GM18858 (cell line): Measurements from ENCODE around the gene MICALL1.
"Not testable (repeated sequence)": the region's sequence is repeated elsewhere in the genome, so short reads cannot be mapped to it uniquely, and the experiment has no call there.

Experiments used
- ATAC-seq: cut with Tn5 transposase; IDR thresholded peaks from one replicate; pipeline ENCODE4 v1.9.1; 2021; ENCODE audit not compliant: unreplicated experiment

MICALL1 gene

DNA sequence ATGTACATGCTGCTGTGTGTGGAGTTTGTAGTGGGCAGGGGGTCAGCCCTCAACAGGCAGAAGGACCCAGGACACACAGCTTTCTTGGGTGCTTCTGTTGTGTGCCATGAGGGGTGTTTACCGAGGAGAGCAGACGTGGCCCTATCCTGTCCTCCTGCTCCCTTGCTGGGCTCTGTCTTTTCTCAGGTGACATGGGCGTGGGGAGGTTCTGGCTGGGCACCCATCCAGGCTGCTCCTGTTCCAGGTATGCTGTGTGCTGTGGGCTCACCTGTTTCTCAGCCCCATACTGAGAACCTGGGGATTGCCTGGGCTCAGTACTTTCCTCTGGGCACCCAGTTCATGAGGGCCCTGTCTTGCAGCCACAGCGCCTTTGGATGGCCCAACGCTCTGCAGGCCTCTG lies 23.3 kb downstream of the MICALL1 start:
- ATAC-seq, result no peak

GRCh38 chr22:37930270-37930951 lies 24.3 kb downstream of the MICALL1 start:
- no peak for ATAC-seq

DNA sequence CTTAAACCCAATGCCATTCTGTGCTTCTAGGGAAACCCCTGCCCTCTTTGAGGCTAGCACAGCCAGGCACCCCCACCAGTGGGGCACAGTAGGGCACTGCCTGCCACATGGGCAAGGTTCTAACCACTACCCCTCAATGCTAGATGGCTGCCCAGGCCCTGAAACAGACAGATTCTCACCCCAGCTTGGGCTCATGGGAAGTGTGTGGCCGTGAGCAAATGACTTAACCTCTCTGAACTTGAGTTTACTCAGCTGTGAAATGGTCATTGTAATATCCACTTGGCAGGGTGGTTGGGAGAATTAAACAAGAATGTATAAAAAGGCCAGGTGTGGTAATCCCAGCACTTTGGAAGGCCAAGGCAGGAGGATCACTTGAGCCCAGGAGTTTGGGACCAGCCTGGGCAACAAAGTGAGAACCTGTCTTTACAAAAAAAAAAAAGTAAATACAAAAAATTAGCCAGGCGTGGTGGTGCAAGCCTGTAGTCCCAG lies 24.9 kb downstream of the MICALL1 start:
- no peak for ATAC-seq

DNA sequence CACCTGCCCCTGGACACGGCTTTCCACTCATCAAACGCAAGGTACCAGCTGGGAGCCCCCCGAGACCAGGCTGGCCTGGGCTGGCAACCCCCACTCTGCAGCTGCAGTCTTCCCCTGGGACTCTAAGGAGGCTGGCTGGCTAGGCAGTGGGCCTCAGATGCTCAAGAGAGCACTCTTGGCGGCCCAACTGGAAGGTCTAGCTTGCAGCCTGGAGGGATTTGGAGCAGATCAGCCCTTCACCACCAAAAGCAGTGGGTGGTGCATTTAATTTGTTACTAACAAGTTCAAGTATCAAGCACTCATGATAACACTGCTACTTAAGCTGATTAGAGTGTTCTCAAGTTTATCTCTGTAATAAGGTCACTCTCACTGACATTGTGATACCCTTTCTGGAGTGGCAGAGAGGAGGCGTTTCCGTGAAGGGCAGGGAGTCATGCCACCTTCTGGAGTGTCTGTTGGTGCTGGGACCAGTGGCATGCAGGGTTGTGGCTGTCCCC lies 25.8 kb downstream of the MICALL1 start:
- ATAC-seq, result no peak

GRCh38 chr22:37932401-37932800 lies 26.3 kb downstream of the MICALL1 start:
- ATAC-seq, result no peak

GRCh38 chr22:37932821-37933578 lies 26.9 kb downstream of the MICALL1 start:
- no peak for ATAC-seq

- no peak for ATAC-seq
Observed at GRCh38 chr22:37933711-37934376, 27.7 kb downstream of the MICALL1 start.

- ATAC-seq, result no peak
Observed at GRCh38 chr22:37940698-37941376, 34.7 kb downstream of the MICALL1 start.

GRCh38 chr22:37942133-37942532 lies 36.0 kb downstream of the MICALL1 start:
- ATAC-seq, result no peak

DNA sequence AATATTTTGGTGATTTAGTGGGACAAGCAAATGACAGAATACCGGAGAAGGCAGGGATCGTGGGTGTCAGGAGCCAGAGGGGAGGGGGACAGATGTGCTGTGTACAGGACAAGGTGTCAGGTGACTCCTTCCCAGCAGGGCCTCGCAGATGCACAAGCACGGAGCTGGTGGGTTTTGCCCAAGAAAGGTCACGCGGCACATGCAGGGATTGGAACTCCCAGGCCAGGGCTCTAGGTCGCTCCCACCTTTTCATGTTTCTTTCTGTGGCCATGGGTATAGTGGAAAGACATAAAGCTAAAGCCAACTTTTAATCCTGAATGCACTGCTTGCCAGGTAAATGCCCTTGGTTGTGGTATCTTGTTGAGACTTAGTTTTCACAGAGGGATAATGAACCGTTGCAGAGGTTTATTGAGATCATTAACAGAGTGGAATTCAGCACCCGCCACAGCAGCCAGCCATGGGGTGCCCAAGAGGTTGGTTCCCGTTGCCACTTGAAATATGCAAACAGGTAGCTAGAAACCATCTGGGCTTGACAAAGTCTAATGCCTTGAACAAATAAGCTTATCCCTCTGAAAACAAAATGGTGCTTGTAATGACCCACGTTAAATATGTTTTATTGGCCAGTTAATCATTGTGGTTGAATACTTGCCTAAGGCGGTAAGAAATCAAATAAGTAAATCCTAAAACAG lies 37.2 kb downstream of the MICALL1 start:
- no peak for ATAC-seq

GRCh38 chr22:37943825-37944198 lies 37.7 kb downstream of the MICALL1 start:
- ATAC-seq, result no peak

DNA sequence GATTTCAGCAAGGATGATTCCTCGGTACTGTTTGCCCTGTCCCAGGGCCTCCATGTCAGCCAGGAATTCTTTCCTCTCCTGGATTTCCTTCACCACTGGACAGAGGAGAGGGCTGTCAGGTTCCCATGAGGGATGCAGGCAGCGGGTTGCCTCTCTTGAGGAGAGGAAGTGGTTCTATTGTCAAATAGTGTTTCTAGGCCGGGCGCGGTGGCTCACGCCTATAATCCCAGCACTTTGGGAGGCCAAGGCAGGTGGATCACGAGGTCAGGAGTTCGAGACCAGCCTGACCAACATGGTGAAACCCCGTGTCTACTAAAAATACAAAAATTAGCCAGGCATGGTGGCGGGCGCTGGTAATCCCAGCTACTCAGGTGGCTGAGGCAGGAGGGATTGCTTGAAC lies 38.3 kb downstream of the MICALL1 start:
- not testable (repeated sequence) for ATAC-seq

- not testable (repeated sequence) for ATAC-seq
Observed at GRCh38 chr22:37947142-37947795, 41.2 kb downstream of the MICALL1 start.

GRCh38 chr22:37951305-37951704 lies 45.2 kb downstream of the MICALL1 start:
- no peak for ATAC-seq

DNA sequence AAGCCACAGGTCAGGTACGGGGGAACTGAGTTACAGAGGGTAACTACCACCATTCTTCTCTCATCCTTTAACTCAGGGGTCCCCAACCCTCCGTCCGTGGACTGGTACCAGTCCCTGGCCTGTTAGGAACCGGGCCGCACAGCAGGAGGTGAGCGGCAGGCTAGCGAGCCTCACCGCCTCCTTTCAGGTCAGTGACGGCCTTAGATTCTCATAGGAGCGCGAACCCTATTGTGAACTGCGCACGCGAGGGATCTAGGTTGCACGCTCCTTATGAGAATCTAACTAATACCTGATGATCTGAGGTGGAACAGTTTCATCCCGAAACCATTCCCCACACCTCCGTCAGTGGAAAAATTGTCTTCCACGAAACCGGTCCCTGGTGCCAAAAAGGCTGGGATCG lies 46.5 kb downstream of the MICALL1 start:
- not testable (repeated sequence) for ATAC-seq

GRCh38 chr22:37953062-37953436 lies 47.0 kb downstream of the MICALL1 start:
- no peak for ATAC-seq

DNA sequence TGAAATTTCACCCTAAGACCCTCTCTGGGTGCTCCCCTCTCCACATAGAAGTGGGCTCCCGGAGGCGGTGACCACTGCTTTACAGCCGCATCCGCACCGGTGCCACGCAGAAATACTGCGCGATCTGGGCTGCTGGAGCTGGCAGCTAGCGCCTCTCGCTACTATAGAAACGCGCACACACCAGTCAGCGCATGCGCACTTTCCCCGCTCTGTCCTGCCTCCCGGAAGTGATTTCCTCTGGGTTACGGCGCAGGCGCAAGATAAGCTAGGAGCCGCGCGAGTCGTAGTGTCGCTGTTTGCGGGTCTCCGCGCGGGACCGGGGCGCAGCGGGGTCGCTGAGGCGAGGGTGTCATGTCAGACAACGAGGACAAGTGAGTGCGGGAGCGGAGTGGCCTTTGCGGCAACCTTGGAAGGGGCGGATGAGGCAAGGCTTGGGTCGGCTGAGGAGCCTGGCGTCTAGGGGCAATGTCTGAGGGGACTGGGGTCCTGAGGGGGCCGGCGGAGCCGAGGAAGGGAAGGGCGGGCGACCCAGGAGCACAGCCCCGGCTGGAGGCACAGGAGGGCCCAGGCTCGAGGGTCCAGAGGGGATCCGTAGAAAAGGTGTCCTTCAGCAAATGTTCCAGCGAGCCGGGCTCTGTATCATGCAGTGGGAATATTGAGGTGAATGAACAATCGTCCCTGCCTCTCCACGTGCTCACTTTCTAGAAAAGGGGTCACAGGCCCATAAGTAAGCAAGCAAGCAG lies 47.5 kb downstream of the MICALL1 start, which contains the start of the genes C22orf23 and POLR2F:
Gene C22orf23 (minus strand): TSS at position 165 of the 743 bp plus-strand sequence. CDS start 452 bp downstream, outside the sequence.
Gene POLR2F (plus strand): TSS at position 263 of the 743 bp plus-strand sequence. CDS start 89 bp downstream, at position 352.
- ATAC-seq, result peak; percentile 65

DNA sequence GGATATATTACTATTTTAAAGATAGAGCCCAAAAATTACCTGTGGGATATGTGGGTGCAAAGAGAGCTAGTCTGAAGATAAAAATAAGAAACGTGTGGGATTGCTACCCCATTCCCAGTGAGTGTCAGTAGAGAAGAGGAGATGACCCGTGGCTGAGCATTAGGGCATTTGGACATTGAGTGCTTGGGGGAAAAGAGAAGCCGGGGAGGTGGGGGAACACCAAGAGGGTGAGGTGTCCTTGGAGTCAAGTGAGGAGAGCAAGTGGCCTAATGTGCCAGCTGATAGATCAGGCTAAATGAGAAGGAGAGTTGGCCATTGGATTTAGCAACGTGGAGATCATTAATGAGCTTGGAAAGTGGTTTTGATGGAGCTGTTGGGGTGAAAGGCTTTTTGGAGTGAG lies 48.6 kb downstream of the MICALL1 start:
- ATAC-seq, result no peak

DNA sequence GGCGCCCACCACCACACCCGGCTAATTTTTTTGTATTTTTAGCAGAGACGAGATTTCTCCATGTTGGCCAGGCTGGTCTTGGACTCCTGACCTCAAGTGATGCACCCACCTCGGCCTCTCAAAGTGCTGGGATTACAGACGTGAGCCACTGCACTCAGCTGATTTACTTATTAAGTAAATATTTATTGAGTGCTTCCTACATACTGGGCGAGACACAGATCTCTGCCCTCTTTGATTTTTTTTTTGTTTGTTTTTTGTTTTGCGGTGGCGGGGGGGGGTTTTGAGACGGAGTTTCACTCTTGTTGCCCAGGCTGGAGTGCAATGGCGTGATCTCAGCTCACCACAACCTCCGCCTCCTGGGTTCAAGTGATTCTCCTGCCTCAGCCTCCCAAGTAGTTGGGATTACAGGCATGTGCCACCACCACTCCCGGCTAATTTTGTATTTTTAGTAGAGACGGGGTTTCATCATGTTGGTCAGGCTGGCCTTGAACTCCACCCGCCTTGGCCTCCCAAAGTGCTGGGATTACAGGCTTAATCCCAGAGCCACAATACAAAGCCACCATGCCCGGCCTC lies 49.8 kb downstream of the MICALL1 start:
- ATAC-seq, result not testable (repeated sequence)
